Endodermal cell (in vitro differentiated cells): ENCODE data around the gene MAJIN. TPM values are rescaled to one million over a fixed set of nuclear protein-coding genes. Genes with fewer than 3 reads are reported as not detected.

Experiments
- DNase-seq: peaks from one replicate; pipeline ENCODE4 v3.0.0-alpha.2; 2017
- H3K27ac ChIP-seq: 2 replicates; pipeline ENCODE4 v1.5.1; 2013; ENCODE audit warnings: mild to moderate bottlenecking, low read depth, low read length, moderate library complexity
- H3K27me3 ChIP-seq: 2 replicates; pipeline ENCODE4 v1.6.1; 2013; ENCODE audit warnings: mild to moderate bottlenecking, low read length, moderate library complexity; ENCODE audit not compliant: insufficient read depth, control insufficient read depth, poor library complexity, severe bottlenecking
- H3K36me3 ChIP-seq: 2 replicates; pipeline ENCODE4 v1.7.0; 2013; ENCODE audit warnings: mild to moderate bottlenecking, low read length, moderate library complexity; ENCODE audit not compliant: control insufficient read depth, insufficient read depth
- H3K4me1 ChIP-seq: one replicate; pipeline ENCODE4 v1.7.0; 2013; ENCODE audit warnings: low read length; ENCODE audit not compliant: control insufficient read depth, insufficient read depth
- H3K4me3 ChIP-seq: 2 replicates; pipeline ENCODE4 v1.5.1; 2013; ENCODE audit warnings: mild to moderate bottlenecking, low read length, moderate library complexity
- H3K9ac ChIP-seq: 2 replicates; pipeline ENCODE4 v1.6.1; 2013; ENCODE audit warnings: mild to moderate bottlenecking, low read length, moderate library complexity; ENCODE audit not compliant: poor library complexity, severe bottlenecking; ENCODE audit errors: extremely low read depth
- H3K9me3 ChIP-seq: 2 replicates; pipeline ENCODE4 v1.6.1; 2013; ENCODE audit warnings: mild to moderate bottlenecking, low read length, moderate library complexity; ENCODE audit not compliant: control insufficient read depth
- H3K27ac Mint-ChIP-seq: 2 replicates; pipeline ENCODE4 v1.8.0; 2020; ENCODE audit warnings: mixed read lengths
- H3K27me3 Mint-ChIP-seq: 2 replicates; pipeline ENCODE4 v1.8.0; 2021; ENCODE audit warnings: mild to moderate bottlenecking, mixed read lengths; ENCODE audit not compliant: insufficient read depth
- H3K36me3 Mint-ChIP-seq: 2 replicates; pipeline ENCODE4 v1.8.0; 2020; ENCODE audit warnings: low read depth, mixed read lengths
- H3K4me1 Mint-ChIP-seq: 2 replicates; pipeline ENCODE4 v1.8.0; 2020; ENCODE audit warnings: mixed read lengths
- H3K4me3 Mint-ChIP-seq: 2 replicates; pipeline ENCODE4 v1.8.0; 2020; ENCODE audit warnings: mild to moderate bottlenecking, moderate library complexity, mixed read lengths
- H3K9me3 Mint-ChIP-seq: 2 replicates; pipeline ENCODE4 v1.8.0; 2020; ENCODE audit warnings: mild to moderate bottlenecking, mixed read lengths
- WGBS, 2 experiments: methylation state at CpG; one replicate each; pipeline versions ENCODE4 v1.1.5 to v1.1.7; 2013; ENCODE audit warnings: missing lambda C conversion rate in 2 of 2, mixed read lengths in 1 of 2; ENCODE audit not compliant: insufficient coverage in 1 of 2, insufficient read length in 1 of 2; 5-methylcytosine and 5-hydroxymethylcytosine counted together
- total RNA-seq, 2 donors: library from RNA; stranded (reverse); fragmentation: NEBNext Ultra II Directional in 1 of 2; extraction: Animal tissue kit (Norgen Biotek cat#: 25700) in 1 of 2; gene quantifications; 2 replicates in 1 of 2; 3 replicates in 1 of 2; pipeline ENCODE4 v1.2.1, GENCODE V29; 2021
- TF ChIP-seq, protein P1 (sequence below): fragments of 200-600 bp; sonication (generic); conservative IDR thresholded peaks from 2 replicates; pipeline ENCODE4 v1.5.0; 2021; ENCODE audit warnings: antibody characterized with exemption, mild to moderate bottlenecking

MAJIN gene
- total RNA-seq, 2 donors from 2014 or later: not detected

DNA sequence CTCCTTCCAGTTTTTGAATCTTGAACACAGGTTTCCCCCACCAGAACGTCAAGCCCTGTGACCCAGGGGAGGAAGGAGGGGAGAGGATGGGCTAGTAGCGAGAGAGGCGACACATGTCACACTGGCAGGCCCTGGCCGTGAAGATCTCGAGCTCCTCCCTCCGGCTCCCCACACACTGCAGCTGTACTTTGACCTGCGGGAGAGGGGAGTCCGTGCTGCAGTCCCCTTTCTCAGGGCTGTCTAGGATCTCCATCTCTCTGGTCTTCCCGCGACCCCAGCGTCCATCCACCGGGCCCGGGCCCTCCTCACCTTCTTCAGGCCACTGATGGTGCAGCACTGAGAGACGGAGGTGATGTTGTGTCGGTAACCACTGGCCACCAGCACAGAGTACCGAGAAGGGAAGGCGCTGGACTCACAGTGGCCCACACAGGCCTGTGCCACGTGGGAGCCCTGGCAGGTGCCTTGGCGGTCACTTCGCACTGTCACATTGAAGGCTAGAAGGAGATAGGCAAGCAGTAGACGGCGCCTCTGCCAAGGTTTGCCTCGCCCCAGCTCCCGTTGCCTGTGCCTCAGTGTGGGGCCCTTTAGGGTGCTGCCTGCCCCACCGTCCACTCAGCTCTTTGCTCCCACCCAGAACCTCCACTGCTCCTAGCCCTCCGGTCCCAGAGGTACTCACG is 37.1 kb downstream of the MAJIN start:
- Mint-ChIP-seq H3K4me3 (no peak overlapping the region), H3K36me3 (no peaks in the 10 kb centered on the region), H3K27me3 (peaks cover 3% of the 10 kb centered on the region), H3K4me1 (peaks cover 9% of the 10 kb centered on the region), H3K9me3 (no peaks in the 10 kb centered on the region), H3K27ac (no peak overlapping the region)
- Histone ChIP-seq H3K9me3 (no peaks in the 10 kb centered on the region), H3K27me3 (peaks cover 6% of the 10 kb centered on the region), H3K27ac (no peak overlapping the region), H3K4me3 (no peak overlapping the region), H3K9ac (no peak overlapping the region), H3K4me1 (no peaks in the 10 kb centered on the region), H3K36me3 (no peaks in the 10 kb centered on the region)
- WGBS, 2 experiments: 84 to 86% methylated on average over 15 to 27 of the region's 27 CpGs
- TF ChIP-seq, protein P1, sequence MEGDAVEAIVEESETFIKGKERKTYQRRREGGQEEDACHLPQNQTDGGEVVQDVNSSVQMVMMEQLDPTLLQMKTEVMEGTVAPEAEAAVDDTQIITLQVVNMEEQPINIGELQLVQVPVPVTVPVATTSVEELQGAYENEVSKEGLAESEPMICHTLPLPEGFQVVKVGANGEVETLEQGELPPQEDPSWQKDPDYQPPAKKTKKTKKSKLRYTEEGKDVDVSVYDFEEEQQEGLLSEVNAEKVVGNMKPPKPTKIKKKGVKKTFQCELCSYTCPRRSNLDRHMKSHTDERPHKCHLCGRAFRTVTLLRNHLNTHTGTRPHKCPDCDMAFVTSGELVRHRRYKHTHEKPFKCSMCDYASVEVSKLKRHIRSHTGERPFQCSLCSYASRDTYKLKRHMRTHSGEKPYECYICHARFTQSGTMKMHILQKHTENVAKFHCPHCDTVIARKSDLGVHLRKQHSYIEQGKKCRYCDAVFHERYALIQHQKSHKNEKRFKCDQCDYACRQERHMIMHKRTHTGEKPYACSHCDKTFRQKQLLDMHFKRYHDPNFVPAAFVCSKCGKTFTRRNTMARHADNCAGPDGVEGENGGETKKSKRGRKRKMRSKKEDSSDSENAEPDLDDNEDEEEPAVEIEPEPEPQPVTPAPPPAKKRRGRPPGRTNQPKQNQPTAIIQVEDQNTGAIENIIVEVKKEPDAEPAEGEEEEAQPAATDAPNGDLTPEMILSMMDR: no peak
- DNase-seq: peak; percentile 52

DNA sequence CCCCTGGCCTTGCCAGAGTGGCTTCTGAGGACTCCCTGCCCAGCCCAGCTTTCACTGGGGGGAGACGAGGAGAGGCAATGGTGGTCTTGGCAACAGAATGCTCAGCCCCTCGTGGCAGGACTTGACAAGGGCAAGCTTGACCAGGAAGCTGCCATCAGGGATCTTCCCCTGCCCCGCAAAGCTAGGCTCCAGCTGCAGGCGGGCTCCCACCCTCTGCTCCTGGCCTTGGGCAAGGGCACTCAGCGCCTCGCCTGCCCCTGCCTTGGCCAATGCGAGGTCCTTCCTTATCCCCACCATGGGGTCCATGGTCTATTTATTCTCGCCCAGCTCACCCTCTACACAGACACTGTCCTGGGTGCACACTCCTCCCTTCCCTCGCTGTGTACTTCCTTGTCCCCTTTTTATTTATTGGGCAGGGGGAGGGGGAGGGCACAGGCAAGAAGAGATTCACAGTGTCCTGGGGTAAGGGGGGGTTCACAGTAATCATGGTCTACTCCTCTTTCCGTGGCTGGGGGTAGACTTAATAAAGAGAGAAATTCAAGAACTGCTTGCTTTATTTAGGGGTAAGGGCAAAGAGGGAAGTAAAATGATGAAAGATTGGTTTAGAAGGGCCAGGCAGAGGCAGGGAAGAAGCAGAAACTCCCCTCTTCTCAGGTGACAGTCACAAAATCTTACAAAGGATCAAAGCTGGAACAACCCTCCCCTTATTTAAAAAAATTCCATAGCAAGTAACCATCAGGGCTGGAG is 37.8 kb downstream of the MAJIN start:
- no peaks in the 10 kb centered on the region for H3K9me3 Mint-ChIP-seq
- Histone ChIP-seq H3K4me3 (no peak overlapping the region), H3K9me3 (no peaks in the 10 kb centered on the region), H3K27ac (no peak overlapping the region), H3K27me3 (peaks cover 6% of the 10 kb centered on the region), H3K36me3 (no peaks in the 10 kb centered on the region), H3K9ac (no peak overlapping the region), H3K4me1 (no peaks in the 10 kb centered on the region)
- no peak overlapping the region for H3K4me3 Mint-ChIP-seq
- peaks cover 3% of the 10 kb centered on the region for H3K27me3 Mint-ChIP-seq
- no peaks in the 10 kb centered on the region for H3K36me3 Mint-ChIP-seq
- 89 to 93% methylated on average over 2 to 10 of the region's 10 CpGs for WGBS, 2 experiments
- DNase-seq: peak; percentile 36
- H3K4me1 Mint-ChIP-seq: peaks cover 9% of the 10 kb centered on the region
- H3K27ac Mint-ChIP-seq: no peak overlapping the region
- TF ChIP-seq, protein P1: no peak

DNA sequence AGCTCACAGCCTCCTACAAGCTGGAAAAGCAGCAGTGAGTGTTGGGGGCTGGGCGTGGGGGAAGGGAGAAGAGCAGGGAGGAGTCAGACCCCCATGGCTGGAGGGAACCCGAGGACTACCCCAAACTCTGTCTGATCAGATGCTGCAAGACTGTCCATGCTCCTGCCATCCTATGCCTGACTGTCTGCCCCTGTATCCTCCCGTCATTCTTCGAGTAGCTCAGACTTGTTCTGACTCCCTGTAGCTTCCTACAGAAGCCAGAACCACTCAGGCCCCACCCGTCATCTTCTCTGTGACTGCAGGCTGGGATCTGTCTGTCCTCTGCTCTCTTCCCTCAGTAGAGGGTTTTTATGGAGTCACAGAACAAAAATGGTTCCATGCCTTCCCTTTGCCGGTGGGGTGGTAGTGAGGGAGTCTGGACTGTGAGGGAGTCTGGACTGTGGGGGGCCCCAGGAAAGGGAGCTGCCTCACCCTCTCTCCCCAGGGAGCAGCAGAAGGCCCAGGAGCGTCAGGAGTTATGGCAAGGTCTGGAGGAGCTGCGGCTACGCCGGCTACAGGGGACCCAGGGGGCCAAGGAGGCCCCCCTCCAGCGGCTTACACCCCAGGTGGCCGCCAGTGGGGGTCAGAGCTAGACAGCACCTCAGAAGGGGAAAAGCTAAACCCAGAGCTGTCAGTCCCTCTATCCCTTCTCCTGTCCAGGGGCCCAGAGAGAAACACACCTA is 38.5 kb downstream of the MAJIN start:
- Mint-ChIP-seq H3K4me3 (no peak overlapping the region), H3K9me3 (no peaks in the 10 kb centered on the region), H3K27me3 (peaks cover 3% of the 10 kb centered on the region), H3K27ac (no peak overlapping the region), H3K4me1 (peaks cover 9% of the 10 kb centered on the region), H3K36me3 (no peaks in the 10 kb centered on the region)
- no peak for DNase-seq
- H3K36me3 ChIP-seq: no peaks in the 10 kb centered on the region
- no peaks in the 10 kb centered on the region for H3K4me1 ChIP-seq
- H3K4me3 ChIP-seq: no peak overlapping the region
- no peaks in the 10 kb centered on the region for H3K9me3 ChIP-seq
- no peak overlapping the region for H3K27ac ChIP-seq
- H3K27me3 ChIP-seq: peaks cover 3% of the 10 kb centered on the region
- TF ChIP-seq, protein P1: no peak
- 94% methylated on average over 3 to 12 of the region's 12 CpGs for WGBS, 2 experiments
- H3K9ac ChIP-seq: no peak overlapping the region
